HepG2 (cell line): ENCODE measurements around the gene ASB5. TPM values are rescaled to one million over a fixed set of nuclear protein-coding genes. Genes with fewer than 3 reads are reported as not detected.
"Not testable (repeated sequence)": the region's sequence is repeated elsewhere in the genome, so short reads cannot be mapped to it uniquely, and the experiment has no call there.

ENCODE experiments used
- ATAC-seq: fragments of 200-7000 bp; cut with Tn5 transposase; 3 replicates; pipeline ENCODE4 v1.9.1; 2020; ENCODE audit warnings: mild to moderate bottlenecking, moderate library complexity
- BruUV-seq: library from RNA; stranded (reverse); fragments of 400-500 nt; replicated peaks from 2 replicates; lab custom pipeline; 2021; lab: Mats Ljungman, UMichigan
- CTCF ChIA-PET: fragments of 300-600 bp; formaldehyde crosslinking; extraction: SDS; loops from one replicate; lab custom pipeline; 2021; ENCODE audit warnings: low total read pairs, inconsistent platforms, low intra/inter-chr PET ratio; lab: Yijun Ruan, JAX
- POLR2A ChIA-PET: fragments of 350-600 bp; sonication (Branson Sonifier 250); formaldehyde crosslinking; loops from one replicate; lab custom pipeline; 2020; ENCODE audit warnings: antibody characterized with exemption, inconsistent platforms; lab: Yijun Ruan, JAX
- DNase-seq: peaks from one replicate; pipeline ENCODE4 v3.0.0-alpha.2; 2015; ENCODE audit warnings: low spot score
- FAIRE-seq: peaks from 3 replicates; lab custom pipeline; 2011; peaks lifted over from hg19 to GRCh38; lab: Jason Lieb, UNC
- H2AFZ ChIP-seq: one replicate; pipeline ENCODE4 v1.6.1; 2011; ENCODE audit warnings: low read length, inconsistent platforms
- H3K27ac ChIP-seq: fragments of 300-600 bp; 3 replicates; pipeline ENCODE4 v1.8.0; 2011; ENCODE audit warnings: mixed run types, mild to moderate bottlenecking, mixed read lengths, low read length, inconsistent platforms; ENCODE audit not compliant: insufficient read depth; ENCODE audit errors: extremely low read length
- H3K27me3 ChIP-seq, 2 experiments: fragments of 200-600 bp in 1 of 2; 2 replicates in 1 of 2; 3 replicates in 1 of 2; pipeline versions ENCODE4 v1.6.0 to v1.8.0; 2011; ENCODE audit warnings: low read length in 2 of 2, mild to moderate bottlenecking in 2 of 2, moderate library complexity in 2 of 2, inconsistent platforms in 1 of 2; ENCODE audit not compliant: insufficient read depth in 2 of 2, control insufficient read depth in 1 of 2
- H3K36me3 ChIP-seq, 2 experiments: fragments of 200-600 bp in 1 of 2; replicated peaks in 1 of 2; 2 replicates in 1 of 2; 3 replicates in 1 of 2; pipeline versions ENCODE4 v1.5.1 to v1.8.0; 2011; ENCODE audit warnings: low read length in 2 of 2, inconsistent platforms in 1 of 2; ENCODE audit not compliant: insufficient read depth in 2 of 2, control insufficient read depth in 1 of 2
- H3K4me1 ChIP-seq: 2 replicates; pipeline ENCODE4 v1.5.1; 2012; ENCODE audit warnings: low read length, inconsistent platforms; ENCODE audit not compliant: insufficient read depth
- H3K4me2 ChIP-seq: 2 replicates; pipeline ENCODE4 v1.6.0; 2011; ENCODE audit warnings: low read depth, low read length, inconsistent platforms
- H3K4me3 ChIP-seq, 3 experiments: fragments of 200-600 bp in 1 of 3; sonication (generic), shearing (Covaris generic) in 1 of 3; replicated peaks in 1 of 3; 2 replicates each; pipeline ENCODE4 v1.5.1; 2011 to 2016; ENCODE audit warnings: low read length in 3 of 3, inconsistent platforms in 2 of 3, low read depth in 2 of 3, mild to moderate bottlenecking in 2 of 3, control low read depth in 1 of 3, mixed read lengths in 1 of 3; ENCODE audit not compliant: insufficient read depth in 1 of 3
- H3K79me2 ChIP-seq: one replicate; pipeline ENCODE4 v1.6.1; 2011; ENCODE audit warnings: low read length, inconsistent platforms; ENCODE audit not compliant: insufficient read depth
- H3K9ac ChIP-seq: 2 replicates; pipeline ENCODE4 v1.6.0; 2011; ENCODE audit warnings: mild to moderate bottlenecking, low read depth, low read length, inconsistent platforms; ENCODE audit not compliant: insufficient read depth
- H3K9me3 ChIP-seq: 2 replicates; pipeline ENCODE4 v1.5.1; 2012; ENCODE audit warnings: mild to moderate bottlenecking, low read length
- H4K20me1 ChIP-seq: 2 replicates; pipeline ENCODE4 v1.6.0; 2011; ENCODE audit warnings: inconsistent platforms, mild to moderate bottlenecking, low read length, moderate library complexity; ENCODE audit not compliant: insufficient read depth
- CERS6 ChIP-seq: sonication (generic); formaldehyde crosslinking; IDR thresholded peaks from 2 replicates; pipeline ENCODE4 v1.5.0; 2020; ENCODE audit warnings: missing genetic modification reagents
- IRF9 ChIP-seq: sonication (generic); formaldehyde crosslinking; IDR thresholded peaks from 2 replicates; pipeline ENCODE4 v1.8.0; 2022; ENCODE audit warnings: missing genetic modification reagents, mild to moderate bottlenecking, borderline replicate concordance
- MAFK ChIP-seq, 2 experiments: IDR thresholded peaks in 1 of 2; conservative IDR thresholded peaks in 1 of 2; 2 replicates each; pipeline ENCODE4 v1.6.1; 2011; ENCODE audit warnings: improper control_type of control experiment in 2 of 2, low read length in 2 of 2
- MIER3 ChIP-seq: IDR thresholded peaks from 2 replicates; pipeline ENCODE4 v1.6.1; 2016; ENCODE audit warnings: missing compliant biosample characterization, borderline replicate concordance
- TAF15 ChIP-seq: fragments of 200-400 bp; formaldehyde crosslinking; IDR thresholded peaks from one replicate; pipeline ENCODE4 v1.6.1; 2018; ENCODE audit warnings: mild to moderate bottlenecking, low read depth, low read length; ENCODE audit not compliant: poor library complexity, severe bottlenecking
- ZNF263 ChIP-seq: sonication (generic); formaldehyde crosslinking; IDR thresholded peaks from 2 replicates; pipeline ENCODE4 v1.4.0; 2020; ENCODE audit warnings: missing genetic modification reagents
- ZNF777 ChIP-seq: sonication (generic); formaldehyde crosslinking; IDR thresholded peaks from 2 replicates; pipeline ENCODE4 v1.4.0; 2020; ENCODE audit warnings: missing genetic modification reagents
- ZNF790 ChIP-seq: sonication (generic); formaldehyde crosslinking; IDR thresholded peaks from 2 replicates; pipeline ENCODE4 v1.8.0; 2022; ENCODE audit warnings: missing genetic modification reagents, mild to moderate bottlenecking, borderline replicate concordance
- ZSCAN5A ChIP-seq: sonication (generic); formaldehyde crosslinking; IDR thresholded peaks from 2 replicates; pipeline ENCODE4 v1.8.0; 2022; ENCODE audit warnings: mild to moderate bottlenecking, missing genetic modification reagents, borderline replicate concordance
- WGBS: methylation state at CpG from one replicate; pipeline ENCODE4 v1.1.6; 2017; ENCODE audit warnings: low lambda C conversion rate; 5-methylcytosine and 5-hydroxymethylcytosine counted together
- in situ Hi-C: cut with HindIII; loops from 2 replicates; pipeline ENCODE4 v1.10.0; 2017; ENCODE audit warnings: low pct_unique_long_range_greater_than_20kb; ENCODE audit not compliant: extremely low pct_ligation_motif_present
- intact Hi-C: fragments of 100-400 bp; cut with micrococcal nuclease; formaldehyde crosslinking; loops from one replicate; pipeline ENCODE4 v1.10.0; 2022; ENCODE audit not compliant: unreplicated experiment
- polyA plus RNA-seq, 8 experiments: library from polyadenylated mRNA; depleted of rRNA in 3 of 8; stranded (reverse) in 7 of 8; unstranded in 1 of 8; fragments of >200 nt; fragmentation: Illumina TruSeq in 4 of 8; extraction: Trizol in 4 of 8; gene quantifications; 2 replicates each; pipeline versions ENCODE4 v1.2.1 to v1.2.3, GENCODE V29; 2011 to 2016; ENCODE audit warnings: low read depth in 4 of 8, missing spikeins in 1 of 8, mixed read lengths in 1 of 8; ENCODE audit not compliant: insufficient read depth in 1 of 8
- total RNA-seq, 5 experiments: library from RNA; depleted of rRNA; stranded (reverse); fragments of >200 nt; fragmentation: Illumina TruSeq; extraction: Trizol; gene quantifications; 2 replicates each; pipeline ENCODE4 v1.2.3, GENCODE V29; 2016; ENCODE audit warnings: low read depth in 1 of 5
- TF ChIP-seq, protein P1 (sequence below): sonication (generic); formaldehyde crosslinking; IDR thresholded peaks from 2 replicates; pipeline ENCODE4 v1.4.0; 2020; ENCODE audit warnings: missing genetic modification reagents; ENCODE audit errors: not compliant biosample characterization
- TF ChIP-seq, protein P2 (sequence below): sonication (generic); formaldehyde crosslinking; IDR thresholded peaks from 2 replicates; pipeline ENCODE4 v1.4.0; 2020; ENCODE audit warnings: missing genetic modification reagents, mild to moderate bottlenecking, borderline replicate concordance

ASB5 gene
- total and polyA plus RNA-seq, 2 of the 13 experiments (the other 11 are each of a cell fraction or from before 2014, with no cell fraction given): not detected

GRCh38 chr4:176298664-176299063 lies 29.6 kb upstream of the ASB5 start (continued):
- TF ChIP-seq ZNF777 (CRISPR knock-in tag): no peak
- no peak for TF ChIP-seq ZNF263
- no peak for TF ChIP-seq MIER3 (CRISPR knock-in tag)
- TF ChIP-seq, protein P1, sequence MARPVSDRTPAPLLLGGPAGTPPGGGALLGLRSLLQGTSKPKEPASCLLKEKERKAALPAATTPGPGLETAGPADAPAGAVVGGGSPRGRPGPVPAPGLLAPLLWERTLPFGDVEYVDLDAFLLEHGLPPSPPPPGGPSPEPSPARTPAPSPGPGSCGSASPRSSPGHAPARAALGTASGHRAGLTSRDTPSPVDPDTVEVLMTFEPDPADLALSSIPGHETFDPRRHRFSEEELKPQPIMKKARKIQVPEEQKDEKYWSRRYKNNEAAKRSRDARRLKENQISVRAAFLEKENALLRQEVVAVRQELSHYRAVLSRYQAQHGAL (CRISPR knock-in tag): no peak
- no peak for TF ChIP-seq ZNF790 (CRISPR knock-in tag)

DNA sequence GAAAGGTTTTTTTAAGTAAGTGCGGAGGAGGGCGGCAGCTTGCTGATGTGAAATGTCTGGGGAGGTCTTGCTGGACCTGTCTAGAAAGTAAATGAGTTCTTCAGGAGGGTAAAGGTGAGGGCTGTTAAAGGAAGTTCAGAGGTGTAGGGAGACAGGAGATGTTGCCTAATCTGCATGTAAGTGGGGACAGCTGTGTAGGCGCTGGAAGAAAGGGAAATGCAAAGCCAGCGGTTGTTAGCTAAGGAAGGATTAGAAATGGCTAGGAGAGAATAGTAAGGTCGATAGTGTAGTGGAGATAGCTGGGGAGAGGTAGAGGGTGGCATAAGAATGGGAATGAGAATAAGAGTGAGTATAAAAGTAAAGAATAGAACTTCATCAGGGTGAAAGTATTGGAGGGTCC lies 26.9 kb upstream of the ASB5 start:
- H3K4me1 ChIP-seq, intact Hi-C loops, H3K4me3 ChIP-seq, H3K9ac ChIP-seq, DNase-seq, ATAC-seq, H3K36me3 ChIP-seq, in situ Hi-C loops, H3K9me3 ChIP-seq, H4K20me1 ChIP-seq, H2AFZ ChIP-seq, BruUV-seq, FAIRE-seq, H3K27me3 ChIP-seq, H3K4me2 ChIP-seq, H3K79me2 ChIP-seq, CTCF ChIA-PET, H3K27ac ChIP-seq, POLR2A ChIA-PET: not testable (repeated sequence)
- WGBS: 23% methylated on average over 5 of the region's 5 CpGs

DNA sequence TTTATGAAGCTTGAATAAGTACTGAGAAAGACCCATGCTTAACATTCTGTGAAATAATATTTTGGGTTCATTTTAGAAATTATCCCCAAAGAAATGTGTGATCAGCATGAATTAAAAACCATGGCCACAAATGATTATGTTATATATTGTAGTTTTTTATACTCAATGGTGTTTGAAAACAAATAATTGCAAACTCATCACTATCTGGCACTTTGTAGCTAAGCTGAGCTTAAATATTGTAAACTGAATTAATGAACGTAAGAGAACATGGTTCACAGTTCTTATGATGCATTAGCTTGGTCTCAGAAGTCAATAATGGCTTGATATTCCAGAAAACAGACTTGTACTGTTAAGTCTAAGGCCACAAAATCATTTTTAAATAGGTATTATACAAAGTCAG lies 24.6 kb upstream of the ASB5 start:
- no peak overlapping the region for H3K27ac ChIP-seq
- 45% methylated on average over 1 of the region's 1 CpG for WGBS
- DNase-seq (no peak), FAIRE-seq (no peak), ATAC-seq (no peak)
- intact Hi-C loops: no loop called here
- H3K9me3 ChIP-seq: no peaks in the 10 kb centered on the region
- no peaks in the 10 kb centered on the region for H3K79me2 ChIP-seq
- no peaks in the 10 kb centered on the region for H4K20me1 ChIP-seq
- no peak overlapping the region for H3K9ac ChIP-seq
- no peaks in the 10 kb centered on the region for H3K36me3 ChIP-seq
- ChIA-PET CTCF (no interaction called here), POLR2A (no interaction called here)
- H3K4me1 ChIP-seq: no peaks in the 10 kb centered on the region
- H2AFZ ChIP-seq: no peak overlapping the region
- no peak overlapping the region for H3K4me3 ChIP-seq
- no peaks in the 10 kb centered on the region for H3K27me3 ChIP-seq
- in situ Hi-C loops: no loop called here
- no TSS peak for BruUV-seq
- H3K4me2 ChIP-seq: no peak overlapping the region
- TF ChIP-seq IRF9 (CRISPR knock-in tag) (no peak), MAFK (conservative IDR thresholded peaks at IDR 0.05 in 1 of 2, IDR thresholded peaks at IDR 0.05 in 1 of 2; ENCODE audit: low read length in 2 of 2) (peak; percentile 78 to 82), CERS6 (no peak), ZSCAN5A (no peak), TAF15 (no peak)
- TF ChIP-seq, protein P2, sequence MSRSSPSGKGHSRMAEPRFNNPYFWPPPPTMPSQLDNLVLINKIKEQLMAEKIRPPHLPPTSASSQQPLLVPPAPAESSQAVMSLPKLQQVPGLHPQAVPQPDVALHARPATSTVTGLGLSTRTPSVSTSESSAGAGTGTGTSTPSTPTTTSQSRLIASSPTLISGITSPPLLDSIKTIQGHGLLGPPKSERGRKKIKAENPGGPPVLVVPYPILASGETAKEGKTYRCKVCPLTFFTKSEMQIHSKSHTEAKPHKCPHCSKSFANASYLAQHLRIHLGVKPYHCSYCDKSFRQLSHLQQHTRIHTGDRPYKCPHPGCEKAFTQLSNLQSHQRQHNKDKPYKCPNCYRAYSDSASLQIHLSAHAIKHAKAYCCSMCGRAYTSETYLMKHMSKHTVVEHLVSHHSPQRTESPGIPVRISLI (CRISPR knock-in tag): no peak
